OCI-LY3 (cell line): ENCODE results near the gene SAMD4A.

ENCODE experiments used
- H2AFZ ChIP-seq: fragments of 200-600, 300-600 bp; shearing (Covaris generic); 2 replicates; pipeline ENCODE4 v1.6.0; 2014; ENCODE audit warnings: antibody characterized with exemption, low read depth, low read length
- H3K27ac ChIP-seq: fragments of 200-600, 300-600 bp; sonication (generic); 2 replicates; pipeline ENCODE4 v1.5.1; 2014; ENCODE audit warnings: mild to moderate bottlenecking, low read length, moderate library complexity, mixed read lengths
- H3K27me3 ChIP-seq: fragments of 200-600, 300-600 bp; sonication (generic); 2 replicates; pipeline ENCODE4 v1.6.1; 2014; ENCODE audit warnings: low read depth, low read length, mixed read lengths
- H3K36me3 ChIP-seq: fragments of 200-600, 300-600 bp; sonication (generic); replicated peaks from 2 replicates; pipeline ENCODE3; 2014; ENCODE audit warnings: low read depth, low read length, mixed read lengths
- H3K4me1 ChIP-seq: fragments of 300-600, 200-600 bp; sonication (generic); 2 replicates; pipeline ENCODE4 v1.6.1; 2014; ENCODE audit warnings: low read length, mixed read lengths
- H3K4me2 ChIP-seq: fragments of 200-600, 300-600 bp; sonication (generic); 2 replicates; pipeline ENCODE4 v1.6.1; 2014; ENCODE audit warnings: low read length, mixed read lengths
- H3K4me3 ChIP-seq: fragments of 300-600, 200-600 bp; sonication (generic); 2 replicates; pipeline ENCODE4 v1.5.1; 2014; ENCODE audit warnings: antibody characterized with exemption, mild to moderate bottlenecking, low read length, moderate library complexity
- H3K79me2 ChIP-seq: fragments of 300-600, 200-600 bp; shearing (Covaris generic); 2 replicates; pipeline ENCODE4 v1.6.1; 2014; ENCODE audit warnings: mild to moderate bottlenecking, low read length, mixed read lengths
- H3K9ac ChIP-seq: fragments of 300-600, 200-600 bp; shearing (Covaris generic); 2 replicates; pipeline ENCODE4 v1.6.0; 2014; ENCODE audit warnings: mild to moderate bottlenecking, low read length, moderate library complexity
- H3K9me3 ChIP-seq: fragments of 200-600, 300-600 bp; shearing (Covaris generic); 2 replicates; pipeline ENCODE4 v1.6.1; 2014; ENCODE audit warnings: low read length, mixed read lengths; ENCODE audit not compliant: insufficient read depth
- H4K20me1 ChIP-seq: fragments of 200-600, 300-600 bp; sonication (generic); 2 replicates; pipeline ENCODE4 v1.6.1; 2016; ENCODE audit warnings: low read length, mixed read lengths; ENCODE audit not compliant: insufficient read depth
- EZH2phosphoT487 ChIP-seq: fragments of 200-600 bp; shearing (Covaris generic); IDR thresholded peaks from 2 replicates; pipeline ENCODE4 v1.6.1; 2018; ENCODE audit warnings: antibody characterized with exemption, mixed run types, low read depth
- TF ChIP-seq, protein P1 (sequence below): fragments of 200-600, 300-600 bp; sonication (generic); IDR thresholded peaks from 2 replicates; pipeline ENCODE4 v1.5.1; 2014; ENCODE audit warnings: antibody characterized with exemption, low read length, low read depth

The SAMD4A gene

DNA sequence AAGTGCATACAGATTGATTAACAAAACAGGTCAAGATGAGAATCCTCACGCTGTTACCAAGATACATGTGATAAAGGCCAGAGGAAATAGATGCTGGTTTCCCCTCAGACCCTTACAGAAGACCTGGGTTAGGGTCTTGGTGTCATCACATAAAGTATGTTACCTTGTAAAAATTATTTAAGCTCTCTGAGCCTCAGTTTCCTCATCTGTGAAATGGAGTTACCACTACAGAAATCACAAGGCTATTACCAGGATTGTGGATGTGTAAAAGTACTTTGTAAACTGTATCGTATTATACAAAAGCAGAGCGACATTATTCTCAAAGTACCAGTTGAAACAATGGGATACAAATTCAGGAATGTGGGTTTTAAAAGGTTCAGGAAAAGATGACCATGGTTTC is 14.0 kb downstream of the SAMD4A start:
- Histone ChIP-seq H3K79me2 (no peaks in the 10 kb centered on the region), H3K4me2 (no peak overlapping the region), H3K27ac (no peak overlapping the region), H3K4me1 (no peaks in the 10 kb centered on the region), H3K9ac (no peak overlapping the region), H3K27me3 (peaks cover 23% of the 10 kb centered on the region; the same call in 1 of the 2 replicates), H4K20me1 (no peaks in the 10 kb centered on the region), H3K9me3 (no peaks in the 10 kb centered on the region), H3K36me3 (no peaks in the 10 kb centered on the region), H3K4me3 (no peak overlapping the region), H2AFZ (no peak overlapping the region)
- TF ChIP-seq, protein P1, sequence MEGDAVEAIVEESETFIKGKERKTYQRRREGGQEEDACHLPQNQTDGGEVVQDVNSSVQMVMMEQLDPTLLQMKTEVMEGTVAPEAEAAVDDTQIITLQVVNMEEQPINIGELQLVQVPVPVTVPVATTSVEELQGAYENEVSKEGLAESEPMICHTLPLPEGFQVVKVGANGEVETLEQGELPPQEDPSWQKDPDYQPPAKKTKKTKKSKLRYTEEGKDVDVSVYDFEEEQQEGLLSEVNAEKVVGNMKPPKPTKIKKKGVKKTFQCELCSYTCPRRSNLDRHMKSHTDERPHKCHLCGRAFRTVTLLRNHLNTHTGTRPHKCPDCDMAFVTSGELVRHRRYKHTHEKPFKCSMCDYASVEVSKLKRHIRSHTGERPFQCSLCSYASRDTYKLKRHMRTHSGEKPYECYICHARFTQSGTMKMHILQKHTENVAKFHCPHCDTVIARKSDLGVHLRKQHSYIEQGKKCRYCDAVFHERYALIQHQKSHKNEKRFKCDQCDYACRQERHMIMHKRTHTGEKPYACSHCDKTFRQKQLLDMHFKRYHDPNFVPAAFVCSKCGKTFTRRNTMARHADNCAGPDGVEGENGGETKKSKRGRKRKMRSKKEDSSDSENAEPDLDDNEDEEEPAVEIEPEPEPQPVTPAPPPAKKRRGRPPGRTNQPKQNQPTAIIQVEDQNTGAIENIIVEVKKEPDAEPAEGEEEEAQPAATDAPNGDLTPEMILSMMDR: no peak
- TF ChIP-seq EZH2phosphoT487: no peak

GRCh38 chr14:54582334-54582733 is 15.4 kb downstream of the SAMD4A start:
- Histone ChIP-seq H3K27ac (no peak overlapping the region), H3K27me3 (peaks cover 21% of the 10 kb centered on the region; the same call in 1 of the 2 replicates), H3K36me3 (no peaks in the 10 kb centered on the region), H3K79me2 (no peaks in the 10 kb centered on the region), H4K20me1 (no peaks in the 10 kb centered on the region), H2AFZ (no peak overlapping the region), H3K9ac (no peak overlapping the region), H3K4me3 (no peak overlapping the region), H3K4me1 (no peaks in the 10 kb centered on the region), H3K4me2 (no peak overlapping the region), H3K9me3 (no peaks in the 10 kb centered on the region)
- TF ChIP-seq, protein P1: no peak
- TF ChIP-seq EZH2phosphoT487: no peak

DNA sequence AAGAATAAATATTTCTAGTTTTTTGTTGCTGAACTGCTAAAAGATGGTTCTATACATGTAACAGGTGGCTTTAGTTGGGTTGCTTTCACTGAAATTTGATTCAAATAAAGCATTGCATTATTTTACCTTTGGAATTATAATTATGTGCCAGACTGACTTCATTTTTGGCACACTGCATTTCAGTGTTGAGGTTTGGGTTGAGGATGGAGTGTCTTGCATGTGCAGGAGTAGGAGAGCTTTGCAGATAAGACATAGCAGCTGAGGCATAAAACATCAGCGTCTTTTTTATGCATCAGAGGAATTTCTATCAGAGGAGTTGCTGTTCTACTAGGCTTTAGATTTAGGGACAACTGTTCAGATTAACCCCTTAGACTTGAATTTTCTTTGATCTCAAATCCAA is 17.2 kb downstream of the SAMD4A start:
- no peak overlapping the region for H3K4me2 ChIP-seq
- H3K27me3 ChIP-seq: peaks cover 20% of the 10 kb centered on the region
- no peak overlapping the region for H2AFZ ChIP-seq
- H3K4me1 ChIP-seq: no peaks in the 10 kb centered on the region
- H4K20me1 ChIP-seq: no peaks in the 10 kb centered on the region
- no peaks in the 10 kb centered on the region for H3K79me2 ChIP-seq
- no peak overlapping the region for H3K27ac ChIP-seq
- no peak overlapping the region for H3K9ac ChIP-seq
- no peaks in the 10 kb centered on the region for H3K9me3 ChIP-seq
- TF ChIP-seq, protein P1: no peak
- TF ChIP-seq EZH2phosphoT487: no peak
- H3K4me3 ChIP-seq: no peak overlapping the region
- H3K36me3 ChIP-seq: no peaks in the 10 kb centered on the region

GRCh38 chr14:54585214-54585613 is 18.3 kb downstream of the SAMD4A start:
- H2AFZ ChIP-seq: no peak overlapping the region
- H3K36me3 ChIP-seq: no peaks in the 10 kb centered on the region
- no peak overlapping the region for H3K9ac ChIP-seq
- no peaks in the 10 kb centered on the region for H4K20me1 ChIP-seq
- H3K27ac ChIP-seq: no peak overlapping the region
- H3K9me3 ChIP-seq: no peaks in the 10 kb centered on the region
- H3K4me2 ChIP-seq: no peak overlapping the region
- peaks cover 27% of the 10 kb centered on the region for H3K27me3 ChIP-seq
- no peak for TF ChIP-seq EZH2phosphoT487
- TF ChIP-seq, protein P1: no peak
- no peaks in the 10 kb centered on the region for H3K79me2 ChIP-seq
- H3K4me3 ChIP-seq: no peak overlapping the region
- no peaks in the 10 kb centered on the region for H3K4me1 ChIP-seq
